Duodenal mucosa (tissue), 2 donors: Measurements from ENCODE around the gene XPR1.
"Not testable (repeated sequence)": the region's sequence is repeated elsewhere in the genome, so short reads cannot be mapped to it uniquely, and the experiment has no call there.

Experiments used
- H3K27ac ChIP-seq: one replicate; pipeline ENCODE4 v1.7.0; 2013; ENCODE audit warnings: low read depth, low read length
- H3K27me3 ChIP-seq, 2 donors: one replicate each; pipeline ENCODE4 v1.7.0; 2013; ENCODE audit warnings: low read length in 2 of 2, control low read depth in 1 of 2; ENCODE audit not compliant: insufficient read depth in 2 of 2, control insufficient read depth in 1 of 2
- H3K36me3 ChIP-seq, 2 donors: one replicate each; pipeline ENCODE4 v1.7.0; 2013; ENCODE audit warnings: low read length in 2 of 2, control low read depth in 1 of 2; ENCODE audit not compliant: insufficient read depth in 2 of 2, control insufficient read depth in 1 of 2
- H3K4me1 ChIP-seq, 2 donors: one replicate each; pipeline ENCODE4 v1.7.0; 2013; ENCODE audit warnings: low read length in 2 of 2, control low read depth in 1 of 2; ENCODE audit not compliant: insufficient read depth in 2 of 2, control insufficient read depth in 1 of 2
- H3K4me3 ChIP-seq, 2 donors: one replicate each; pipeline ENCODE4 v1.7.0; 2013; ENCODE audit warnings: low read length in 2 of 2, low read depth in 1 of 2
- H3K9ac ChIP-seq, 2 donors: one replicate each; pipeline ENCODE4 v1.7.0; 2013; ENCODE audit warnings: low read length in 2 of 2, low read depth in 1 of 2
- H3K9me3 ChIP-seq, 2 donors: one replicate each; pipeline ENCODE4 v1.7.0; 2013; ENCODE audit warnings: low read length in 2 of 2, control low read depth in 1 of 2; ENCODE audit not compliant: control insufficient read depth in 1 of 2

Gene XPR1

GRCh38 chr1:180672105-180672504 lies 40.3 kb downstream of the XPR1 start:
- H3K4me3 ChIP-seq: no peak overlapping the region
- H3K27ac ChIP-seq: no peak overlapping the region
- H3K36me3 ChIP-seq: no peaks in the 10 kb centered on the region
- no peaks in the 10 kb centered on the region for H3K4me1 ChIP-seq
- H3K27me3 ChIP-seq: no peaks in the 10 kb centered on the region
- H3K9ac ChIP-seq: no peak overlapping the region
- H3K9me3 ChIP-seq: peaks cover 4 to 8% of the 10 kb centered on the region in 2 donors

GRCh38 chr1:180672505-180672904 lies 40.7 kb downstream of the XPR1 start:
- H3K4me1 ChIP-seq: no peaks in the 10 kb centered on the region
- no peak overlapping the region for H3K9ac ChIP-seq
- peaks cover 4 to 8% of the 10 kb centered on the region in 2 donors for H3K9me3 ChIP-seq
- H3K27ac ChIP-seq: no peak overlapping the region
- H3K36me3 ChIP-seq: no peaks in the 10 kb centered on the region
- H3K27me3 ChIP-seq: no peaks in the 10 kb centered on the region
- H3K4me3 ChIP-seq: no peak overlapping the region

DNA sequence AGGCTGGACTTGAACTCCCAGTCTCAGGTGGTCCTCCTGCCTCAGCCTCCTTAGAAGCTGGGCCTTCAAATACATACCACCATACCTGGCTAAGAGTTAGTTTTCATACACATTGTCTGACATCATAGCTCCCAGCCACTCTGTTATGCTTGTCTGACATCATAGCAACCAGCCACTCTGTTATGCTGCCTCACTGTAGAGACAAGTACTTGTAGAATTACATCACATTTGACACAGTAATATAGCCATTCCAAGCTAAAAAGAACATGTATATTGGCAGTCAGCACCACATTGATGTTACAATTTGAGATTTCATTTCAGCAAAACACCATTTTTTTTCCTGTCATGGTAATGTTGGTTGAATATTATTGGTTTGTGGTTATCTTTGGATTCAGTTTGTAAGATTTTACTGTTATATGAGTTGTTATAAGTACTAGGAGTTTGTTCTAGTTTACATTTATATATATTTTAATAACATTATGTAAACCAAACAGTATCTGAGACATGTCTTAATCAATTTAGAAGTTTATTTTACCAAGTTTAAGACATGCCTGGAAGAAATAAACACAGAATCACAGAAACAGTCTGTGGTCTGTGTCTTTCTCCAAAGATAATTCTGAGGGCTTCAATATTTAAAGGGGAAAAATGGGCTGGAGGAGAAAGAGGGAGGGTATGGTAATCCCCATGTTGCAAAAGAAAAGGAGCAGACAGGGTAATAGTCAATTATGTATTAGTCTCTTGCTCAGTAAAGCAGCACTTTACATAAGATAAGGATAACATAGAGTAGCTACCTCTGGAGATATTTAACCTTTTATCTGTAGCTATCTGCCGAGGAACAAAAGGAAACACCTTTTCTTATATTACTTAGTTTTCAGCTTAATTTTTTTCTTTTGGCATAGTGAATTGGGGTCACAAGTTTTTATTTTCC lies 43.0 kb downstream of the XPR1 start:
- Histone ChIP-seq H3K4me1 (no peaks in the 10 kb centered on the region), H3K36me3 (no peaks in the 10 kb centered on the region), H3K4me3 (no peak overlapping the region), H3K9ac (no peak overlapping the region), H3K9me3 (peaks cover 4 to 8% of the 10 kb centered on the region in 2 donors), H3K27ac (no peak overlapping the region), H3K27me3 (no peaks in the 10 kb centered on the region)

GRCh38 chr1:180675586-180675985 lies 43.8 kb downstream of the XPR1 start:
- Histone ChIP-seq H3K4me1 (no peaks in the 10 kb centered on the region), H3K9ac (no peak overlapping the region), H3K27me3 (no peaks in the 10 kb centered on the region), H3K4me3 (no peak overlapping the region), H3K9me3 (peaks cover 2 to 6% of the 10 kb centered on the region in 2 donors), H3K36me3 (no peaks in the 10 kb centered on the region), H3K27ac (no peak overlapping the region)

- H3K9ac ChIP-seq: no peak overlapping the region
- no peak overlapping the region for H3K27ac ChIP-seq
- H3K9me3 ChIP-seq: no peaks in the 10 kb centered on the region
- H3K4me1 ChIP-seq: no peaks in the 10 kb centered on the region
- no peaks in the 10 kb centered on the region for H3K36me3 ChIP-seq
- H3K4me3 ChIP-seq: no peak overlapping the region
- no peaks in the 10 kb centered on the region for H3K27me3 ChIP-seq
These were observed 48.8 kb downstream of the XPR1 start for GRCh38 chr1:180680558-180681144.

DNA sequence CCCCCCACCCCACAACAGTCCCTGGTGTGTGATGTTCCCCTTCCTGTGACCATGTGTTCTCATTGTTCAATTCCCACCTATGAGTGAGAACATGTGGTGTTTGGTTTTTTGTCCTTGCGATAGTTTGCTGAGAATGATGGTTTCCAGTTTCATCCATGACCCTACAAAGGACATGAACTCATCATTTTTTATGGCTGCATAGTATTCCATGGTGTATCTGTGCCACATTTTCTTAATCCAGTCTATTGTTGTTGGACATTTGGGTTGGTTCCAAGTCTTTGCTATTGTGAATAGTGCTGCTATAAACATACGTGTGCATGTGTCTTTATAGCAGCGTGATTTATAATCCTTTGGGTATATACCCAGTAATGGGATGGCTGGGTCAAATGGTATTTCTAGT lies 51.3 kb downstream of the XPR1 start:
- H3K27me3 ChIP-seq, H3K9ac ChIP-seq, H3K27ac ChIP-seq, H3K4me1 ChIP-seq, H3K36me3 ChIP-seq, H3K4me3 ChIP-seq, H3K9me3 ChIP-seq: not testable (repeated sequence)

GRCh38 chr1:180691322-180691913 lies 59.6 kb downstream of the XPR1 start:
- H3K9me3 ChIP-seq: no peaks in the 10 kb centered on the region
- no peaks in the 10 kb centered on the region for H3K27me3 ChIP-seq
- H3K36me3 ChIP-seq: no peaks in the 10 kb centered on the region
- H3K9ac ChIP-seq: no peak overlapping the region
- H3K4me3 ChIP-seq: no peak overlapping the region
- H3K4me1 ChIP-seq: no peaks in the 10 kb centered on the region
- H3K27ac ChIP-seq: no peak overlapping the region

DNA sequence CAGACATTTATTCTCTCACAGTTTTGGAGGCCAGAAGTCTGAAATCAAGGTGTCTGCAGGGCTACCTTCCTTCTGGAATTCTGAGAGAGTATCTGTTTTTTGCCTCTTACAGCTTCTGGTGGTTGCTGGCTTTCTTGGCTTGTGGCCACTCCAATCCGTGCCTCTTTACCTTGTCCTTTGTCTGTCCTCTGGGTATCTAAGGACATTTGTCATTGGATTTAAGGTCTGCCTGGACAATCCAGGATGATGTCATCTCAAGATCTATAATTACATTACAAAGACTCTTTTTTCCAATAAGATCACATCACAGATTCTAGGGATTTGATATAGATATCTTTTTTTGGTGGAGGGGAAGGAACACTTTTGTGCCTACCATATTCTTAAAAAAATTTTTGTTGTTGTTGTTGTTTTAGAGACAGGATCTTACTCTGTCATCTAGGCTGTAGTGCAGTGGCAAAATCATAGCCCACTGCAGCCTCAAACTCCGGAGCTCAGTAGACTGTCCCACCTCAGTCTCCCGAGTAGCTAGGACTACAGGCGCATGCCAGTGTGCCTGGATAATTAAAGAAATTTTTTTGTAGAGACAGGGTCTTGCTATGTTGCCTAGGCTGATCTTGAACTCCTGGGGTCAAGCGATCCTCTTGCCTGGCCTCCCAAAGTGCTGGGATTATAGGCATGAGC lies 61.9 kb downstream of the XPR1 start:
- no peak overlapping the region for H3K9ac ChIP-seq
- H3K9me3 ChIP-seq: peaks cover 4 to 11% of the 10 kb centered on the region in 2 donors
- no peaks in the 10 kb centered on the region for H3K4me1 ChIP-seq
- H3K4me3 ChIP-seq: no peak overlapping the region
- H3K36me3 ChIP-seq: no peaks in the 10 kb centered on the region
- no peaks in the 10 kb centered on the region for H3K27me3 ChIP-seq
- no peak overlapping the region for H3K27ac ChIP-seq

- H3K9ac ChIP-seq: no peak overlapping the region
- H3K4me3 ChIP-seq: no peak overlapping the region
These were observed 63.5 kb downstream of the XPR1 start for GRCh38 chr1:180695282-180695681.

GRCh38 chr1:180696361-180696760 lies 64.5 kb downstream of the XPR1 start:
- Histone ChIP-seq H3K4me3 (no peak overlapping the region), H3K9ac (no peak overlapping the region), H3K36me3 (no peaks in the 10 kb centered on the region), H3K9me3 (peaks cover 4 to 13% of the 10 kb centered on the region in 2 donors), H3K4me1 (no peaks in the 10 kb centered on the region), H3K27me3 (no peaks in the 10 kb centered on the region), H3K27ac (no peak overlapping the region)

More at GRCh38 chr1:180695282-180695681, 63.5 kb downstream of the XPR1 start:
- H3K27me3 ChIP-seq: no peaks in the 10 kb centered on the region
- no peaks in the 10 kb centered on the region for H3K4me1 ChIP-seq
- H3K27ac ChIP-seq: no peak overlapping the region
- H3K9me3 ChIP-seq: peaks cover 4 to 13% of the 10 kb centered on the region in 2 donors
- no peaks in the 10 kb centered on the region for H3K36me3 ChIP-seq
